ENCODE measurements around the gene TRMT1.

TRMT1 gene

DNA sequence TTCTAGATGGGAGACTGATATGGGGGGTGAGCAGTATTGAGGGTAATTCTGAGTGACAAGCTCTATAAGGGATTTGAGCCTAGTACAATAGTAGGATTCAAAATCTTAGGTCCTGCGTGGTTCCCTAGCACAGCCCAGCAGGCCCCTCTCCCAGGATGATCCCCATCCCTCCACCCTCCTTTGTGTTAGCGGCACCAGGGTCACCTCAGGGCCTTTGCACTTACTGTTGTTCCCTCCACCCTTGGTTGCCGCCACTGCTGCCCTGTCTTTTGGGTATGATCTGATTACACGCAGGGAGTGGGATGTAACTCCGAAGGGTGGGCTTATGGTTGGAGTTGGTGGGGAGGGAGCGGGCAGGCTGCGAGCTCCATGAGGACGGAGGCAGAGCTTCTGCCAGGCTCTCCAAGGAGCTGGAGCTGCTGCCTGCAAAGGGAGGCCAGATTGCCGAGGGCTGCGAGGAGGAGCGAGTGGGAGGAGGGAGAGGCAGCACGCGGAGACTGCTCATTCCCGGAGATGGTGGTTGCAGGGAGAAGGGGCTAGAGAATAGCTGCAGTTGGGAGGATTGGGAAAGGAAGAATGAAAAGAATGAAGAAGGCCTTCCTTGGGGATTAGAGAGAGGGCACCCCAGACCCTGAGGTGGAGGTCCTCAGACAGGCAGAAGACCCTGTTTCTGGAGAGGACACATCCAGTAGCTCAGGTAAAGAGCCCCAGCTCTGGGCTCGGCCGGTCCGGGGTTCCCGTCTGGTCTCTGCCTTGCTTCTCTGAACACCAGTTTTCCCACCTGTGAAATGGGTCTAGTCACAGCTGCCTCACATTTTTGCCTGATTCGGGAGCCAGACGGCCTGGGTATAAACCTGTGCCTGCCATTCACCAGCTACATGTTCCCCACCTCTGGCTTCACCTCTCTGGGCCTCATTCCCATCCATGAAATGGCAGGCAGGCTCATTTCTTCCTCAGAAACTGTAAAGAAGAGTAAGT is 6.7 kb upstream of the TRMT1 start:
- DNase-seq, result no peak

DNA sequence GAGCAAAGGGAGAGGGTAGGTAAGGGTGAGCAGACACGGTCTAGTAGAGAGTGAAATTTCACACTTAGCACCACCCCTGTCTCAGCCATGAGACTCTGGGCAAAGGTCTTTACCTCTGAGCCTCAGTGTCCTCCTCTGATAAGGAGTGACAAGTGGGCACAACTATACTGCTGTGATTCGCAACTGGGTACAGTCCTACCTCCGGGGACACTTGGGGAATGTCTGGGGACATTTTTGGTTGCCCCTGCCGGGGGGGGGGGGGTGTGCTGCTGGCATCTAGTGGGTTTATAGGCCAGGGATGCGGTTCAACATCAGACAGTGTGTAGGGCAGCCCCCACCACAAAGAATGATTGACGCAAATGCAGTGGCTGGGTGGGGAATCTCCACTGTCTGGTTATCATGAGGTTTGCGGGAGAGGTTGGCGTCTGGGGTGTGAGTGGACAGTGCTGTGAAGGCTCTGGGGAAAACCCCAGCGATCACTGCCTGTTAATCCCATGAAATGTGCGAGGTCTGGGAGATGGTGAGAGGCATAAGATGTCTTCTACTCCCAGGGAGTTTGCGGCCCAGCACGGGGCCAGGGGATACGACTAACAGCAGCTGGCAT is 5.8 kb upstream of the TRMT1 start:
- no peak for DNase-seq

DNA sequence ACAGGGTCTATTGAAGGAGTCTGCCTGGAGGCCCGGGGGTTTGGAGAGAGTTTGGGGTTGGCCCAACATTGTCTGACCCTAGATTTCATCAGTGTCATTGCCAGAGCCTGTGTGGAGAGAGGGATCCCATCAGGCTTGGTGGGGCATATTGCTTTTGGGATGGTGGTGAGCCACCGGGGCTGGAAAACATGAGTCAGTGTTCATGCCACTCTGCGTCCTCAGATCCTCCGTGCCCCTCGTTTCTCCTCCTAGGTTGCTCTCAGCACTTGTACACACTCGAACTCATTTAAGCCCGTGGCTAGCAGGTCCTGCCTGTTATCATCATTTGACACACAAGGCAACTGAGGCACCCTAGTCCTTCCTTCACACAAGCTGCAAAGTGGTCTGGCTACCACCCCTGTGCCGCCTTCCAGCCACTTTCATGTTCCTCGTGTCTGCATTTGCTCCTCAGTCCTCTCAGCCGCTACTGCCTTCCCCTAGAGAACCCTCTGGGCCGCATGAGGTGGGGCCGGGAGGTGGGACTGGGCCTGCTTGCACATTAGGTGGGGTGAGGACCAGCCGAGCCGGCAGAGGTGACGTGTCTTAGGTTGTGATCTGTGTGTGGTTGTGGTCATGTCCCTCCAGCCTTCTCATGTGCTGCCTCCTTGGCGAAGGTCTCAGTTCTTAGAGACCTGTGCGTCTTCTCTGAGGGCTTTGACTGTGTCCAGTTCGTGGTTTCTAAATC is 5.2 kb upstream of the TRMT1 start:
- DNase-seq, result no peak

DNA sequence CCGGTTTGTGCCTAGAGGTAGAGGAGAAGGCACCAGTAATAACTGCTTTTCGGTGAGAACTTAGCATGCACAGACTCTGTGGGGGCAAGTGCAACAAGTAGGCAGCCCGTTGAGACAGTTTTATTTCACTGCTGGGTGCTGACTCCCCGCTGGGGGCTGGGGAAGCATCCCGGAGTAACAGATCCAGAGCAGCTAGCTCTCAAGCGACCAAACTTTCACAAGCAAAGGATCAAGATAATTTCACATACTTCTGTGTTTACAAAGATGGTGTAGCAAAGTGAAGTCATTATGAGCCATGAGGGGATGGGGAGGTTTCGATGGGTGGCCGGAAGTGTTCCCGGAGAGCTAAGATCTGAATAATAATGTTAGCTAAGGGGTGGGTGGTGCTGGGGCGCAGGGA is 4.3 kb upstream of the TRMT1 start:
- DNase-seq, result peak; percentile 39

DNA sequence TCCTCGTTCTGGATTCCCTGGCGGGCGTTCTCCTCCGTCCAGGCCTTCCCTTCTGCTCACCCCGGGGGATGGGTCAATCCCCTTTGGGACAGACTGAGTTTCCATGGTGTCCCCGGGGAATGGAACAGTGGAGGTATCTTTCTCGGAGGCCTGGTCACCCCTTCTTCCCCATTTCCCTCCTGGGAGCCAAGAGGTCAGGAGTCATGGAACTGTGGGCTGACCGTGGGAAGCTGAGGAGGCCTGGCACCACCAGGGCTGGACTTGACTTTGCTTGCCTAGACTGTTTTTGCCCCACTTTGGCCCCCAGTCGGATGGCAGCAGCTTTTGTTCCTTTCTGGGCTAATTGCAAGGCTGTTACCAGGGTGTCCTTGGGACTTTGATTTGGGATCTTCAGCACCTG is 3.5 kb upstream of the TRMT1 start:
- no peak for DNase-seq

DNA sequence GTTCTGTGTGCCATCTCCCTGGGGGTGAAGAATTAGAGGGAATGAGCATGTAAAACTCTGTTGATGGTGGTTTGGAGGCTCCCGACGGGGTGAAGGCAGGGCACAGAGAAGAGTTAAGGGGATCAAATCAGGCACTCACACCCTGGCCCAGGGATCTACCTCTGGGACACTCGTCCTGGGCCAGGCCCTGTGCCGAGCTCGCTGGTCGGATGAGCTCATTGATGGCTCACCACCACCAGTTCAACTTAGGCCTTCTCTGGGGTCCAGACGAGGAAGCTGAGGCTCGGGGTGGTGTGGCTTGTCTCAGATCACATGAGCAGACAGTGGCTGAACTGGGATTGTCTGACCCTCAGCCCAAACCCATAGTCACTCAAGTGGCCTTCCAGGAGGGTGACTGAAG is 3.1 kb upstream of the TRMT1 start:
- no peak for DNase-seq

DNA sequence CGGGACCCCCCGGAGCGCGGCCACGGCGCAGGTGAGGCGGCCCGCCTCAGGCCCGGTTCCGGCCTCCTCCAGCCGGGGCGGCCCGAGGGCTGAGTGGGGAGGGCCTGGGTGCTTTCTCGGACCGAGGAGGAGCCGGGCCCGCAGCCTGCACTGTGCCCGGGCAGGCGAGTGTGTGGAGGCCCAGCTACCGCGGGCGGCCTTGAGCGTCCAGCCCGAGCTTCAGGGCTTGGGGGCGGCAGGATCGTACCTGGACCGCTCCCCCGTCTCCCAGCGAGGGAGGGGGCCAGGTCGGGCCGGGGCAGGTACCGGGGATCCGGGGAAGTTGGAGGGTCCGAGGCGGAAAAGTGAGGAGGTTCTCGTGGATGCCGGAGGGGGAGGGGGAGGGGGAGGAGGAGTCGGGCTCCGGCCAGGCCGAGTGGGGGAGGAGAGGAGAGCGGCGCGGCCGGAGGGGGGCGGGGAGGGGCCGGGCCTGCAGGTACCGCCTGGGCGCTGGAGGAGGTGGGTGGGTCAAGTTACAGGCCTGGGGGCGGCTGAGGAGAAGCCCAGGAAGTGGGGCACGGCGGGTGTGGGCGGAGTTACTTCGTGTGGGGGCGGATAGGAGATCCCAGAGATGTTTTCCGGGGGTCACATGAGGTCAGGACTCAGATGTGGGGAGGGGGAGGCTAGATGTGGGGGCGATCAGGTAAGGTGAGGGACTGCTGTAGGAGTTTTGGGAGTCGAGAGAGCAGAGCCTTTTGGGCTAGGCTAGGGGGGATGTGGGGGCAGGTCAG is 2.1 kb upstream of the TRMT1 start:
- peak; percentile 48 for DNase-seq

DNA sequence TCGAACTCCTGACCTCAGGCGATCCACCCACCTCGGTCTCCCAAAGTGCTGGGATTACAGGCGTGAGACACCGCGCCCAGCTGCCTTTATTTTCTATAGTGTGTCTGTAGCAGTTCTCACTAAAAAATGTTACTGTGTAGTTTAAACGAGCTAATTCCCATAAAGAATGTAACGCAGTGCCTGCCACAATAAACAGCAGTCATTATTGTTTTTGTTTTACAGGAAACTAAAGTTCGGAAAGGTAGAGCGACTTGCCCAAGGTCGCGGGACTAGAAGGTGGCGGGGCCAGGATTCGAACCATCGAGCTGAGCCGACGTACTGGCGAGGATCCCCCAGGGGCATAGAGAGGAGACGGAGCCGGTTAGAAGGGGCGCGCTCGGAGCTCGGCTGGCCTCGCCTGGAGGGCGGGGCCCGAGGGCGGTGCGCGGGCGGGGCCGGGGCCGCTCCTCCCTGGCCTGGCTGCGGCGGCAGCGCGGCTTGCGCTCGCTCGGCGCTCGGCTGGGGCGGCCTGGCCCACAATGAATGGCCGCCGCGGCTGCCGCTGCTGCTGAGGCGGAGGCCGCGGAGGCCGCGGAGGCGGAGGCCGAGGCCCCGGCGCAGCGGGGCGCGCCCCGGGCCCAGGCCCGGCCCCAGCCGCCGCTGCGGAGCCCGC is 1.4 kb upstream of the TRMT1 start, which contains the start of gene NACC1:
TSS of gene NACC1 (plus strand) at position 493 of the 652 bp plus-strand sequence. CDS start 16,944 bp downstream, outside the sequence.
- peak; percentile 89 for DNase-seq

DNA sequence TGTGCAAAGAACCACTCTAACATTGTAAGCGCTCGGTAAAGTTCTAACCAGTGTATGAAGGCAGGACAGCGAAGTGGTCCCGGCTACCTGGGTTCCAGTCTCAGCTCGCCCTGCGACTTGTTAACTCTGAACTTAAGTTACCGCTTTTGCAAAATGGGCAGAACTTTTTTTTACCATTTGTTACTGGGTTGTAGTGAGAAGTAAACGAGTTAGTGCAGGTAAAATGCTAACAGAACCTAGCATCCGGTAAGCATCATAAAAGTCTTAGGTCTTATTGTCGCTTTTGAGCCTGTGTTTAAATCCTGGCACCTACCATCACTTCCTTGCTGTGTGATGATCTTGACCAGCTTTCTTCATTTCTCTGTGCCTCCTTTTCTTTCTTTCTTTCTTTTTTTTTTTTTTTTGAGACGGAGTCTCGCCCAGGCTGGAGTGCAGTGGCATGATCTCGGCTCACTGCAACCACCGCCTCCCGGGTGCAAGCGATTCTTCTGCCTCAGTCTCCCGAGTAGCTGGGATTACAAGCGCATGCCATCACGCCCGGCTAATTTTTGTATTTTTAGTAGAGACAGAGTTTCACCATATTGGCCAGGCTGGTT is 734 bp upstream of the TRMT1 start:
- no peak for DNase-seq

DNA sequence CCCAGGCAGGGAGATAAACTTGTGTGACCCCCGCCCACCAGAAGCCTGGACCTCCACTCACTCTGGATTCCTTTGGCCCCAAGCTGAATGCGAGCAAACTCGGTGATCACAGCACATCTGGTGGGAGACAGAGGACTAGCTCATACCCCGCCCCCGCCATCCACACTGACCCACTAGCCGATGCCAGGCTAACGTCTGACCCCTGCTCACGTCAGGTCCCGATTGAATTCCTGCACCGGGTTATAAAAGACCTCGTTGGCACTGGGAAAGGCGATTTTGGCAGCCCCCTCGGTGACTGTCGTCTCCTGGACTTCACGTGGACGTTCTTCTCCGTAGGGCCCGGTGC is 631 bp downstream of the TRMT1 start:
- no peak for DNase-seq

DNA sequence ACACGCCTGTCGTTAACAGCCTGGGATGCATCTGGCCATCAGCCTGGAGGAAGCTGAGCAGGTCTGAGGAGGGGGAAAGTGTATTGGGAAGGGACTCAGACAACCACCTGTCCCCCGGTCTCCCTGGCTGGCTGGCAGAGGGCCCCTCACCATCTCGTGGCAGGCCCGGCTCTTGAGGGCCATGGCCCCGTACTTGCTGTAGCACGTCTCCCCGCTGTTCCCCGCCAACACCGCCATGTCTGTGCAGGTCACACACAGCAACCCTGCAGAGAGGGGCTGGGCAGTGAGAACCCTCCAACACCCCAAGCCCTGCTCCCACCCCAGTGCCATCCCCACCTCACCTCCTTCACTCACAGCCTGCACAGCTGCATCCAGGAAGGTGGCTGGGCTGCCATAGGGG is 4.0 kb downstream of the TRMT1 start:
- no peak for DNase-seq

DNA sequence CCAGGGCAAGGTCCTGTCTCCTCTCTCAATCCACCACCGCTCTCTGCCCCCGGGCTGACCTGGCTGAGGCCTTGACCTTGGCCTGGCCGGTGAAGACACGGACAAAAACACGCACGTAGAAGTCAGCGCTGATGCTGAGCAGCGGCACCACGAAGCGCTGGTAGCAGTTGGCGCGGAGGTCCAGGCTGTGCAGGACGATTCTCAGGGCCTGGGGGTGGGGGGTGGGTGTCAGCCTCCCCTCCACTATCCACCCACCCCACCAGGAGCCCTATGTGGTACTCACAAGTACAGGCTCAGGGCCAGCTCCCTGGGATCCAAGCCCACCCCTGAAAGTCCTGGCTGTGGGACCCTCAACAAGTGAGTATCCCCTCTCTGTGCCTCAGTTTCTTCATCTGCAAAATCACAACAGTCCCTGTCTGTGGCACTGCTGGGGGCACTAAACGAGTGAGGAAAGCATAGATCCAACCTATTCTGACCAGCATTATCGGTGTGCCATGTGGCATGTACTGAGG is 6.4 kb downstream of the TRMT1 start:
- no peak for DNase-seq

DNA sequence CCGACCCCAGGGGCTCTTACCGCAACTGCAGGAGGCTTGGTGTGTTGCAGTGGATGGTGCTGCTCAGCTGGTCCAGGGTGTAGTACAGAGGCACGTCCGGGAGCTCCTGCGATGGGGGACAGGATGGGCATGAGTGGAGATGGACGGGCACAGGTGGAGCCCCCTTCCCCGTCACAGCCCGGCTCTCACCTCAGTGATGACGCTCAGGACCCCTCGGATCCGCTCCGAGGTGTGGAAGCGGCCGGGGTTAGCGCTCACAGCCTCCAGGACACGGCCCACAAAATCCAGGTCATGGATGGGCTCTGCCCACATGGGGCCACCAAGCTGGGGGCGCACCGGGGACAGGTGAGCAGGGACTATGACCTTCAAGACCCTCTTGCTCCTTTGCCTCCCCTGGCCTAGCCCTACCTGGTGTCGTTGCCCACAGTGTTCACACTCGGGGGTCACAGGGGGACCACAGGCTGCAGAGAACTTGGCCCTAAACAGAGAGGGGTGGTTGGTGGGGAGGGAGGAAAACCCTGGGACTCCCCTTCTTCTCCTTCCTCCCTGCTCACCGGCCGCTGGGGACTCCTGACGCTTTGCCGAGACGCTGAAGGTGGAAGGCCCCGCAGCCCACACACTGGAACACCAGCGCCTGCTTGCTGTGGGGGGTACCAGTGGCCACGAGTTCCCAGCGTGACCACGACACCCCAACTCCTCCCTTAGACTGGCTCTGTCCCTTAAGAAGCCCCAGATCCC is 7.0 kb downstream of the TRMT1 start:
- no peak for DNase-seq

DNA sequence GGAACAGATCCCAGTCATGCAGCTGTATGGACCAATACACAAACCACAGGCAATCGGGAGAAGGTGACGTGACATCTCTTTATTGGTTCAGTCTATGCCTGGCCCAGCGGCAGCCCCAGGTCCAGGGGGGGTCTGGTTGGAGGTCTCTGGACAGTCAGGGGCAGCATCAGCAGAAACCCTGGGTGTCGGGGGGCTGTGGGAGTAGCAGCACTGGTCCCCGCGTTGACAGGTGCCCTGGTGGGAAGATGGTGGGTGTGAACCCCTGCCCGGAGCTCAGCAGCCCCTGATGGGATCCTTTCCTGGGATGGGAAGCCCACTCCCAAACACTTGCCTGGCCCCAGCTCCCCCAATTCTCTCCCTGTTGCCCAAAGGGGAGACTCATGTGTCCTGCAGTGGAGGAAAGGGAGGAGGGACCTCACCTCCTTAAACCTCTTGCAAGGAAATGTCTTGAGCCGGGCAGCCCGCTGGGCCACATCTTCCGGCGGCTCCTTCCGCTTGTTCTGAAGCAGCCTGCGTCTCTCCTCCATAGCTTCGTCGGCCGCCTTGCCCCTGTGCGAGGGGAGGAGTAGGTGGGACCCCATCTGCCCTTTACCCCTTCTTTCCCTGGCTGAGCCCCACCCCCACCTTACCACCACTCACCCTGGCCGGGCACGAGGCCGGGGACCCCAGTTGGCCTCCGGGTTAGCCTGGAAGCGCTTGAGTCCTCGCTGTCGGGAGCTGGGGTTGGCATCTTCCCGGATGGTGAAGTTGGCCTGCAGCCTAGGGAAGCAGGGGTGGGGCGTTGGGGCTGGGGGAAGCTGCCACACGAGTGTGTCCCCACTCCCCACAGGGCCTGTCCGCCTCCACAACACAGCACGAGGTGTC is 11.5 kb downstream of the TRMT1 start:
- no peak for DNase-seq

DNA sequence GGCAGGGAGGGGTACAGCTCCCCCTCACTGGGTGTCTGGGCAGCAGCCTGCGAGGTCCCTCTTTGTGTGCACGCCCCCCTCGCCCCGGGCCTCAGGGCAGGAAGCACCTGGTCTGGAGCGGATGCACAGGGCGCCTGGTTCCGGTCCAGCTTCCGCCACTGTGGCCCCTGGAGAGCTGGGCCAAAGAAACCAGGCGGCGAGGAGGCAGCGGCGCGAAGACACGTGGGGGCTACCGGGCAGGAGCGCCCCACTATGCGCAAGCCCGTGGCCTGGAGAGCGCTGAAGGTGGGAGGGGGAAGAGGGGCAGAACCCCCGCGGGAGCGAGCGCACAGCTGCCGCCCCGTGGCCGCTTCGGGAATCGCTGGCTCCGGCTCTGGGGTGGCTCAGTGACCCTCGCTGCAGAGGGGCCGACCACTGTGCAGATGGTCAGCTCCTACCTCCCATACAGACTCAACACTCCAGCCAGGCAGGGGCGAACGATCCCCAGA is 12.1 kb downstream of the TRMT1 start:
- DNase-seq, result no peak

DNA sequence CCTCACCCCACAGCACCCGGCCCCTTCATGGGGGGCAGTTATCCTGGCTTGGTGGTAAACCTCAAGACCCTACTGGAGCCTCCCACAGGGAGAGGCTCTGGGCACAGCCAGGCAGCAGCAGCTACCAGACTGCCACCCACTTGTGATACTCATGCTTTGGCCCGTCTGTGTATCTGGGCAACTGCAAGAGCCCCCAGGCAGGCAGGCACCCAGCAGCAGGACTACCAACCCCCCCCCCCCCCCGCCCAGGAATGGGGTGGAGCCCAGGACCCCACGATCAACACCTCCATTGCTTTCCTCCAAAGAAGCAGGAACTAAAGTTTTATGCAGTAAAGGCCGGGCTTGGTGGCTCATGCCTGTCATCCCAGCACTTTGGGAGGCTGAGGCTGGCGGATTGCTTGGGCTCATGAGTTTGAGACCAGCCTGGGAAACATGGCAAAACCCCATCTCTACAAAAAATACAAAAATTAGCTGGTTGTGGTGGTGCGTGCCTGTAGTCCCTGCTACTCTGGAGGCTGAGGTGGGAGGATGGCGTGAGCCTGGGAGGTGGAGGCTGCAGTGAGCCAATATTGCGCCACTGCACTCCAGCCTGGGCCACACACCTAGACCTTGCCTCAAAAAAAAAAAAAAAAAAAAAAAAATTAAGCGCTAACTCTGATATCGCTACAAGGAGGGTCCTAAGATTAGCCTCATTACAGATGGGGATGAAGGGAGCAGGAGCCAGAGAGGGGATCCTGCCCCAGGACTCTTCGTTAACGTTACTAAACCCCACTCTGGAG is 12.8 kb downstream of the TRMT1 start:
- no peak for DNase-seq

DNA sequence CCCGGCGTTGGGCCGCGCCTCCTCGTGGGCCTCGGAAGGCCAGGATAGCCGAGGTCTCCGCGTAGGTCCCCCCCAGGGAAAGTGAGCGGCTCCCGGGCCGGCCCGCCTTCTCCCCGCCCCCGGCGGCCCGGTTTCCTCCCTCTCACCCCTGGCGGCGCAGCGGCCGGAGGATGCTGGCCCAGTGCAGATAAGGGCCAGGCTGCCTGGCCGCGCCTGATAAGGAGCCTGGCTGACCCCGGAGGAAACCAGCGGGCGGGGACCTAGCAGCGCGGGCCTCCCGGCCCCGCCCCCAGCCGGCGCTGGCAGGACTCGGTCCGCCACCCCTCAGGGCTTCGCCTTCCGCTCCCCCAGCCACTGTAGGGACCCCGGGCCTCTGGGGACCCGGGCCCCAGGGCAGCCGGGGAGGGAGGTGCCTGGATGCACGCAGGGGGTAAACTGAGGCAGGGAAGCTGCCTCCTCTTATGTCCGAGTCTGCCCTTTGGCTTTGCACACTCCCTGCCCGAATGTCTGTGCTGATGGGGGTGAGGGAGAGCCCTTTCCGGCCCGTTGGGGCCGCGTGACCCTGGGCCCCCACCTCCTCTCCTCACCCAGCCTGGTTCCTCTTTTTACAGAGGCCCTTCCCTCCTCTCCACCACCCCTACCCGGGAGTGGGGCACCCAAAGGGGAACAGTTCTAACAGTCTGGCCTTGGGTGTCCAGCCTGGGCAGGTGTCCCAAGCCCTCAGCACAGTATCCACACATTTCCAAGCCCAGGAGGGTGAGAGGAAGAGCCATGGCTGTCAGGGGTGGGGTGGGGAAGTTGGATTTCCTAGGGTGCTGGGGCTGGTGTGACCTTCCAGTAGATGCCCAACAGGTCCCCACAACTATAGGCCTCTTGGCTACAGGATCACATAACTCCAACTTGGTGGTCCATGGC is 13.6 kb downstream of the TRMT1 start, which contains the start of gene LYL1:
TSS of gene LYL1 (minus strand) at position 193 of the 915 bp plus-strand sequence. CDS start 1,687 bp downstream, outside the sequence.
- DNase-seq, result no peak

DNA sequence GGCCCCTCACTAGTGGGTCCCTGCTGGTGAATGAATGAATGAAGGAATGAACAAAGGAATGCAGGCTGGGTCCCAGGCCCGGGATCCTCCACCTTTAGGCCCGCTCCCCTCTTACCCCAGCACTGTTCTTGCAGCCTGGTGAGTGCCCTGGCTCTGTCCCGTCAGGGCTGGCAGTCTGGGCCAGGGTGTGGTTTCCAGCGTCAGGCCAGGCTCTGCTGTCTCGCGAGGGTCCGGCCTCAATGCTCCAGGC is 14.2 kb downstream of the TRMT1 start:
- no peak for DNase-seq
